HEK293T (cell line): ENCODE data around the gene ATP6V1E1.

ENCODE experiments used
- ARNT ChIP-seq: fragments of 450-650 bp; IDR thresholded peaks from 2 replicates; pipeline ENCODE4 v1.6.1; 2017; ENCODE audit warnings: mild to moderate bottlenecking
- BHLHE40 ChIP-seq: fragments of 450-650 bp; IDR thresholded peaks from 2 replicates; pipeline ENCODE4 v1.6.1; 2016; ENCODE audit warnings: mild to moderate bottlenecking, moderate library complexity, borderline replicate concordance
- FOXA1 ChIP-seq: fragments of 450-650 bp; IDR thresholded peaks from 2 replicates; pipeline ENCODE4 v1.6.1; 2016; ENCODE audit warnings: mild to moderate bottlenecking
- FOXK2 ChIP-seq: fragments of 450-650 bp; IDR thresholded peaks from 2 replicates; pipeline ENCODE4 v1.6.1; 2016; ENCODE audit warnings: mild to moderate bottlenecking
- FOXM1 ChIP-seq: fragments of 450-650 bp; IDR thresholded peaks from 2 replicates; pipeline ENCODE4 v1.6.1; 2017; ENCODE audit warnings: mild to moderate bottlenecking, borderline replicate concordance
- HDGF ChIP-seq: fragments of 450-650 bp; IDR thresholded peaks from 2 replicates; pipeline ENCODE4 v1.6.1; 2017; ENCODE audit warnings: antibody characterized with exemption, borderline replicate concordance
- L3MBTL2 ChIP-seq: fragments of 450-650 bp; conservative IDR thresholded peaks from 2 replicates; pipeline ENCODE4 v1.6.1; 2016; ENCODE audit warnings: mild to moderate bottlenecking
- LEF1 ChIP-seq: fragments of 450-650 bp; IDR thresholded peaks from 2 replicates; pipeline ENCODE4 v1.6.1; 2017; ENCODE audit warnings: mild to moderate bottlenecking, borderline replicate concordance
- NFRKB ChIP-seq: fragments of 450-650 bp; IDR thresholded peaks from 2 replicates; pipeline ENCODE4 v1.6.1; 2016; ENCODE audit warnings: mild to moderate bottlenecking, moderate library complexity
- SUZ12 ChIP-seq: fragments of 450-650 bp; IDR thresholded peaks from 2 replicates; pipeline ENCODE4 v1.6.1; 2016; ENCODE audit warnings: mild to moderate bottlenecking
- TF ChIP-seq, protein P1 (sequence below): fragments of 450-650 bp; IDR thresholded peaks from 2 replicates; pipeline ENCODE4 v1.6.1; 2016

DNA sequence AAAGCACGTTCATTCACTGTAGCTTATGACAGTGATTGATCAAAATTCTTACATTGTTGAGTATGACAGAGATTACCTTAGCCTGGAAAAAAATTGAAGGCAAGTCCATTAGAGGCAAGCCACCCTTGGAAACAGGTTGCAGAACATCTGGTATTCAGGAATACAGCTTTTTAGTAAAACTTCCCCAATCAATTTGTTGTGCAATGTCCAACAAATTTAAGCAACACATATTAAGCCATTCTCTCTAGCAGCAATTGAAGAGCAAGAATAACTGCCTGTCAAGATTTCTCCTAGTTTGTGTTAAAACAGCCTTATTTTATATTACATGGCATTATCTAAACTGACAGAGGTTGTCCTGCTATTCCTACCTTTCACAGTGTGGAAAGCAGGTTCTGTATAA lies 47.0 kb upstream of the ATP6V1E1 start:
- no peak for TF ChIP-seq BHLHE40
- TF ChIP-seq SUZ12 = no peak
- TF ChIP-seq, protein P1, sequence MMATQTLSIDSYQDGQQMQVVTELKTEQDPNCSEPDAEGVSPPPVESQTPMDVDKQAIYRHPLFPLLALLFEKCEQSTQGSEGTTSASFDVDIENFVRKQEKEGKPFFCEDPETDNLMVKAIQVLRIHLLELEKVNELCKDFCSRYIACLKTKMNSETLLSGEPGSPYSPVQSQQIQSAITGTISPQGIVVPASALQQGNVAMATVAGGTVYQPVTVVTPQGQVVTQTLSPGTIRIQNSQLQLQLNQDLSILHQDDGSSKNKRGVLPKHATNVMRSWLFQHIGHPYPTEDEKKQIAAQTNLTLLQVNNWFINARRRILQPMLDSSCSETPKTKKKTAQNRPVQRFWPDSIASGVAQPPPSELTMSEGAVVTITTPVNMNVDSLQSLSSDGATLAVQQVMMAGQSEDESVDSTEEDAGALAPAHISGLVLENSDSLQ = no peak
- TF ChIP-seq FOXM1 = no peak
- no peak for TF ChIP-seq FOXA1
- no peak for TF ChIP-seq FOXK2
- TF ChIP-seq ARNT = no peak
- no peak for TF ChIP-seq LEF1
- no peak for TF ChIP-seq HDGF
- no peak for TF ChIP-seq NFRKB
- no peak for TF ChIP-seq L3MBTL2
